ENCODE data around the gene NBR1.

NBR1 gene

DNA sequence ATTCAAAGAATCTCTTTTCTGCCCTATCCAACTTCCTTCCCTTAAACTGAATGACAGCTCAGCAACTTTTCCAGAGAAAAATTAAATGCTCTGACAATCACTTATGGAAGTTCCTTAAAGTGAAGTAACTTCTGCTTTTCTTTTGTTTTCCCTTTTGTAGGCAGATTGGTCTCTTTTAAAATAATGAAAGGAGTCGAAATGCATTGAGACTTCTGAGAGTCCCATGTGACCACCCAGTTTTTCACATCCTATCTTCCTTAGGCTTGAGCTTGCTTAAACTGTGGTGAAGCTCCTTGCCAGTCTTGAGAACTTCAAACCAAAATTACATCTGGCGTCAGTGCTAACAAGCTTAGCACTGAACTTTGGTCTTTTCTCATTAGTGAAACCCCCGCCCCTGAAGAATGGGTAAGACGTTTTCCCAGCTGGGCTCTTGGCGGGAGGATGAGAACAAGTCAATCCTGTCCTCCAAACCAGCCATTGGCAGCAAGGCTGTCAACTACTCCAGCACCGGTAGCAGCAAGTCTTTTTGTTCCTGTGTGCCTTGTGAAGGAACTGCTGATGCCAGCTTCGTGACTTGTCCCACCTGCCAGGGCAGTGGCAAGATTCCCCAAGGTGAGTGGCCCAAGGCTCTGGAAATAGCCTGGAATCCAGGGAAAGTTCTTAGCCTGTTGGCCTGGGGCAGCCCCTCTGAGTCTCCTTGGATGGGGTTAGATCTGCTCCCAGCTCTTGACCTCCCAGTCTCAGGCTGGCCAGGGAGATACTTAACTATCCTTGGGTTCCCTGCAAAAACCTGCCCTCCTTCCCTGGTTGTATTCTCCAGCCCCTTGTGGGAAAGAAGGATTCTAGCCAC is 41.9 kb downstream of the NBR1 start:
- peak in 1 of 2 experiments; percentile 8 for DNase-seq (ENCODE audit: low read depth in 1 of 2, low spot score in 1 of 2)
- TF ChIP-seq, protein P1, sequence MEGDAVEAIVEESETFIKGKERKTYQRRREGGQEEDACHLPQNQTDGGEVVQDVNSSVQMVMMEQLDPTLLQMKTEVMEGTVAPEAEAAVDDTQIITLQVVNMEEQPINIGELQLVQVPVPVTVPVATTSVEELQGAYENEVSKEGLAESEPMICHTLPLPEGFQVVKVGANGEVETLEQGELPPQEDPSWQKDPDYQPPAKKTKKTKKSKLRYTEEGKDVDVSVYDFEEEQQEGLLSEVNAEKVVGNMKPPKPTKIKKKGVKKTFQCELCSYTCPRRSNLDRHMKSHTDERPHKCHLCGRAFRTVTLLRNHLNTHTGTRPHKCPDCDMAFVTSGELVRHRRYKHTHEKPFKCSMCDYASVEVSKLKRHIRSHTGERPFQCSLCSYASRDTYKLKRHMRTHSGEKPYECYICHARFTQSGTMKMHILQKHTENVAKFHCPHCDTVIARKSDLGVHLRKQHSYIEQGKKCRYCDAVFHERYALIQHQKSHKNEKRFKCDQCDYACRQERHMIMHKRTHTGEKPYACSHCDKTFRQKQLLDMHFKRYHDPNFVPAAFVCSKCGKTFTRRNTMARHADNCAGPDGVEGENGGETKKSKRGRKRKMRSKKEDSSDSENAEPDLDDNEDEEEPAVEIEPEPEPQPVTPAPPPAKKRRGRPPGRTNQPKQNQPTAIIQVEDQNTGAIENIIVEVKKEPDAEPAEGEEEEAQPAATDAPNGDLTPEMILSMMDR (IDR thresholded peaks at IDR 0.05; ENCODE audit: insufficient read depth, low read length): no peak
- TF ChIP-seq GABPA (IDR thresholded peaks at IDR 0.05; ENCODE audit: low read depth) (no peak), SPI1 (IDR thresholded peaks at IDR 0.05; ENCODE audit: borderline replicate concordance, low read depth) (no peak), POLR2AphosphoS5 (IDR thresholded peaks at IDR 0.05; ENCODE audit: low read depth) (no peak)
- TF ChIP-seq, protein P2, sequence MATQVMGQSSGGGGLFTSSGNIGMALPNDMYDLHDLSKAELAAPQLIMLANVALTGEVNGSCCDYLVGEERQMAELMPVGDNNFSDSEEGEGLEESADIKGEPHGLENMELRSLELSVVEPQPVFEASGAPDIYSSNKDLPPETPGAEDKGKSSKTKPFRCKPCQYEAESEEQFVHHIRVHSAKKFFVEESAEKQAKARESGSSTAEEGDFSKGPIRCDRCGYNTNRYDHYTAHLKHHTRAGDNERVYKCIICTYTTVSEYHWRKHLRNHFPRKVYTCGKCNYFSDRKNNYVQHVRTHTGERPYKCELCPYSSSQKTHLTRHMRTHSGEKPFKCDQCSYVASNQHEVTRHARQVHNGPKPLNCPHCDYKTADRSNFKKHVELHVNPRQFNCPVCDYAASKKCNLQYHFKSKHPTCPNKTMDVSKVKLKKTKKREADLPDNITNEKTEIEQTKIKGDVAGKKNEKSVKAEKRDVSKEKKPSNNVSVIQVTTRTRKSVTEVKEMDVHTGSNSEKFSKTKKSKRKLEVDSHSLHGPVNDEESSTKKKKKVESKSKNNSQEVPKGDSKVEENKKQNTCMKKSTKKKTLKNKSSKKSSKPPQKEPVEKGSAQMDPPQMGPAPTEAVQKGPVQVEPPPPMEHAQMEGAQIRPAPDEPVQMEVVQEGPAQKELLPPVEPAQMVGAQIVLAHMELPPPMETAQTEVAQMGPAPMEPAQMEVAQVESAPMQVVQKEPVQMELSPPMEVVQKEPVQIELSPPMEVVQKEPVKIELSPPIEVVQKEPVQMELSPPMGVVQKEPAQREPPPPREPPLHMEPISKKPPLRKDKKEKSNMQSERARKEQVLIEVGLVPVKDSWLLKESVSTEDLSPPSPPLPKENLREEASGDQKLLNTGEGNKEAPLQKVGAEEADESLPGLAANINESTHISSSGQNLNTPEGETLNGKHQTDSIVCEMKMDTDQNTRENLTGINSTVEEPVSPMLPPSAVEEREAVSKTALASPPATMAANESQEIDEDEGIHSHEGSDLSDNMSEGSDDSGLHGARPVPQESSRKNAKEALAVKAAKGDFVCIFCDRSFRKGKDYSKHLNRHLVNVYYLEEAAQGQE (IDR thresholded peaks at IDR 0.05; ENCODE audit: insufficient replicate concordance, low read depth): no peak
- Histone ChIP-seq H3K27me3 (ENCODE audit: insufficient read depth, poor library complexity, severe bottlenecking) (no peaks in the 10 kb centered on the region), H3K4me3 (replicated peaks; ENCODE audit: insufficient read depth, low read length) (no peak overlapping the region), H3K27ac (replicated peaks) (peak overlapping the region; percentile 46)

DNA sequence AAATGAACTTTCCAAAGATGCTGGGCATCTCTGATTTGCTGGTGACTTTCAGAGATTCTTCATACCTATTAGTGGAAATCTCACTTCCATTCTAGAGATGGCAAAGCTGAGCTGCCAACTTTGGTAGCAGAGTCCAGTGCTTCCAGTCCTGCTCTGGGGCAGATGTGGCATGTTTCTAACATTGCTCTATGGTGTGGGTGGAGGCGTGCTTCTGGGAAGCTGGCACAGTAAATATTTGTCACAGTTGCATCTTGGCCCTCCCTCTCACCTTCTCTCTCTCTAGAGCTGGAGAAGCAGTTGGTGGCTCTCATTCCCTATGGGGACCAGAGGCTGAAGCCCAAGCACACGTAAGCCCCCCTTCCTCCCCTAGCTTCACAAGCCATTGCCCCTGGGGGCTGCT is 42.5 kb downstream of the NBR1 start:
- no peak for DNase-seq (ENCODE audit: low read depth in 1 of 2, low spot score in 1 of 2)
- H3K4me3 ChIP-seq (replicated peaks; ENCODE audit: insufficient read depth, low read length): no peak overlapping the region
- no peak overlapping the region for H3K27ac ChIP-seq (replicated peaks)
- no peaks in the 10 kb centered on the region for H3K27me3 ChIP-seq (ENCODE audit: insufficient read depth, poor library complexity, severe bottlenecking)
- TF ChIP-seq POLR2AphosphoS5 (IDR thresholded peaks at IDR 0.05; ENCODE audit: low read depth) (no peak), GABPA (IDR thresholded peaks at IDR 0.05; ENCODE audit: low read depth) (no peak), SPI1 (IDR thresholded peaks at IDR 0.05; ENCODE audit: borderline replicate concordance, low read depth) (no peak)
- TF ChIP-seq, protein P1 (IDR thresholded peaks at IDR 0.05; ENCODE audit: insufficient read depth, low read length): no peak
- TF ChIP-seq, protein P2 (IDR thresholded peaks at IDR 0.05; ENCODE audit: insufficient replicate concordance, low read depth): no peak

DNA sequence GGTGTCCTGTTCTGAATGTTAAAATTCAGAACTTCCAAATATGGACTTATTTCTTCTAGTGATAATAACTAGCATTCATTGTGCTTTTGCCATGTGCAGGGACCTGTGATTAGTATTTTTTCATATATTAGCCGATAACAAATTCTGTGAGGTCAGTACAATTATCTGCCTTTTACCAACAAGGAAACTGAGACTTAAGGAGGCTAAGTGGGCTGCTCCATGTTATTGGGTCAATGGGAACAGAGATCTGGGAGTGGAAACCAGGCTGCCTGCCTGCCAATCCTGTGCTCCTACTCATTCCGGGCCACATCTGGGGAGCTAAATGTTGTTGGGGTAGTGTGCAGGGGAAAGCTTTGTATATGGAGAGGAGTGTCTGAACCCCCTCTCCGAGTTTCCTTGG is 44.3 kb downstream of the NBR1 start:
- TF ChIP-seq GABPA (IDR thresholded peaks at IDR 0.05; ENCODE audit: low read depth) (no peak), SPI1 (IDR thresholded peaks at IDR 0.05; ENCODE audit: borderline replicate concordance, low read depth) (no peak), POLR2AphosphoS5 (IDR thresholded peaks at IDR 0.05; ENCODE audit: low read depth) (no peak)
- TF ChIP-seq, protein P1 (IDR thresholded peaks at IDR 0.05; ENCODE audit: insufficient read depth, low read length): no peak
- TF ChIP-seq, protein P2 (IDR thresholded peaks at IDR 0.05; ENCODE audit: insufficient replicate concordance, low read depth): no peak
- no peaks in the 10 kb centered on the region for H3K27me3 ChIP-seq (ENCODE audit: insufficient read depth, poor library complexity, severe bottlenecking)
- DNase-seq (ENCODE audit: low read depth in 1 of 2, low spot score in 1 of 2): no peak
- no peak overlapping the region for H3K4me3 ChIP-seq (replicated peaks; ENCODE audit: insufficient read depth, low read length)
- H3K27ac ChIP-seq (replicated peaks): no peak overlapping the region

Data from HL-60 (cell line).